Astrocyte (in vitro differentiated cells and primary cell): ENCODE data around the gene ABCD4. TPM values are rescaled to one million over a fixed set of nuclear protein-coding genes. Genes with fewer than 3 reads are reported as not detected.

ENCODE experiments used
- DNase-seq: peaks from one replicate; pipeline ENCODE4 v3.0.0-alpha.2; 2010; ENCODE audit warnings: low read depth
- FAIRE-seq: peaks from 2 replicates; lab custom pipeline; 2011; peaks lifted over from hg19 to GRCh38; lab: Jason Lieb, UNC
- H2AFZ ChIP-seq: 2 replicates; pipeline ENCODE4 v1.6.0; 2012; ENCODE audit warnings: low read depth, low read length, inconsistent platforms
- H3K27ac ChIP-seq: 2 replicates; pipeline ENCODE4 v1.5.1; 2011; ENCODE audit warnings: low read depth, low read length, inconsistent platforms
- H3K27me3 ChIP-seq: 2 replicates; pipeline ENCODE4 v1.6.0; 2011; ENCODE audit warnings: low read length, inconsistent platforms; ENCODE audit not compliant: insufficient read depth
- H3K36me3 ChIP-seq: 2 replicates; pipeline ENCODE4 v1.5.1; 2011; ENCODE audit warnings: low read length, inconsistent platforms; ENCODE audit not compliant: insufficient read depth
- H3K4me1 ChIP-seq: 2 replicates; pipeline ENCODE4 v1.5.1; 2011; ENCODE audit warnings: low read length, inconsistent platforms; ENCODE audit not compliant: insufficient read depth
- H3K4me2 ChIP-seq: 2 replicates; pipeline ENCODE4 v1.6.0; 2012; ENCODE audit warnings: low read length, inconsistent platforms
- H3K4me3 ChIP-seq: 2 replicates; pipeline ENCODE4 v1.5.1; 2011; ENCODE audit warnings: low read depth, mild to moderate bottlenecking, low read length, inconsistent platforms; ENCODE audit not compliant: insufficient read depth
- H3K79me2 ChIP-seq: 2 replicates; pipeline ENCODE4 v1.6.0; 2012; ENCODE audit warnings: mild to moderate bottlenecking, low read length, inconsistent platforms; ENCODE audit not compliant: insufficient read depth
- H3K9ac ChIP-seq: 2 replicates; pipeline ENCODE4 v1.6.0; 2012; ENCODE audit warnings: mild to moderate bottlenecking, low read length, inconsistent platforms
- H3K9me3 ChIP-seq: 2 replicates; pipeline ENCODE4 v1.5.1; 2012; ENCODE audit warnings: low read depth, mild to moderate bottlenecking, low read length, inconsistent platforms; ENCODE audit not compliant: insufficient read depth
- H4K20me1 ChIP-seq: 2 replicates; pipeline ENCODE4 v1.6.0; 2012; ENCODE audit warnings: low read length, inconsistent platforms; ENCODE audit not compliant: insufficient read depth
- H3K27ac Mint-ChIP-seq: one replicate; pipeline ENCODE4 v1.8.0; 2021; ENCODE audit warnings: mild to moderate bottlenecking, mixed read lengths; ENCODE audit not compliant: unreplicated experiment
- H3K27me3 Mint-ChIP-seq: one replicate; pipeline ENCODE4 v1.8.0; 2021; ENCODE audit warnings: low read depth, mixed read lengths; ENCODE audit not compliant: unreplicated experiment
- H3K36me3 Mint-ChIP-seq: one replicate; pipeline ENCODE4 v1.8.0; 2021; ENCODE audit warnings: low read depth, mixed read lengths; ENCODE audit not compliant: unreplicated experiment
- H3K4me1 Mint-ChIP-seq: one replicate; pipeline ENCODE4 v1.8.0; 2021; ENCODE audit warnings: low read depth, mixed read lengths; ENCODE audit not compliant: unreplicated experiment
- H3K4me3 Mint-ChIP-seq: one replicate; pipeline ENCODE4 v1.8.0; 2021; ENCODE audit warnings: mild to moderate bottlenecking, moderate library complexity, mixed read lengths; ENCODE audit not compliant: unreplicated experiment
- H3K9me3 Mint-ChIP-seq: one replicate; pipeline ENCODE4 v1.8.0; 2021; ENCODE audit warnings: mild to moderate bottlenecking, mixed read lengths; ENCODE audit not compliant: unreplicated experiment
- CTCF ChIP-seq: IDR thresholded peaks from 2 replicates; pipeline ENCODE4 v1.5.1; 2011; ENCODE audit warnings: low read depth, mild to moderate bottlenecking, inconsistent platforms, low read length, moderate library complexity; ENCODE audit not compliant: insufficient read depth
- EZH2 ChIP-seq: IDR thresholded peaks from 2 replicates; pipeline ENCODE4 v1.6.1; 2012; ENCODE audit warnings: mild to moderate bottlenecking, low read length, inconsistent platforms; ENCODE audit not compliant: insufficient read depth
- total RNA-seq: library from RNA; stranded (reverse); gene quantifications from 2 replicates; pipeline ENCODE4 v1.2.1, GENCODE V29; 2021

Gene ABCD4
- total RNA-seq, 1 donor from 2014 or later = 49.2 TPM

- FAIRE-seq (no peak), DNase-seq (no peak)
- TF ChIP-seq CTCF (no peak), EZH2 (no peak)
- no peak overlapping the region for H2AFZ ChIP-seq
- Mint-ChIP-seq H3K4me1 (no peaks in the 10 kb centered on the region), H3K9me3 (peaks cover 8% of the 10 kb centered on the region), H3K4me3 (no peak overlapping the region), H3K27me3 (peaks cover 87% of the 10 kb centered on the region), H3K36me3 (no peaks in the 10 kb centered on the region), H3K27ac (no peak overlapping the region)
- peaks cover 10% of the 10 kb centered on the region for H4K20me1 ChIP-seq
- H3K4me3 ChIP-seq = no peak overlapping the region
- no peaks in the 10 kb centered on the region for H3K4me1 ChIP-seq
- H3K27me3 ChIP-seq = peaks cover 92% of the 10 kb centered on the region
- no peaks in the 10 kb centered on the region for H3K79me2 ChIP-seq
- H3K36me3 ChIP-seq = no peaks in the 10 kb centered on the region
- no peak overlapping the region for H3K4me2 ChIP-seq
- no peaks in the 10 kb centered on the region for H3K9me3 ChIP-seq
- no peak overlapping the region for H3K27ac ChIP-seq
- H3K9ac ChIP-seq = no peak overlapping the region
Observed at GRCh38 chr14:74243051-74243450, 59.7 kb downstream of the ABCD4 start.

- Mint-ChIP-seq H3K9me3 (peaks cover 8% of the 10 kb centered on the region), H3K27me3 (peaks cover 87% of the 10 kb centered on the region), H3K36me3 (no peaks in the 10 kb centered on the region), H3K4me1 (no peaks in the 10 kb centered on the region), H3K4me3 (no peak overlapping the region), H3K27ac (no peak overlapping the region)
- Histone ChIP-seq H2AFZ (no peak overlapping the region), H3K9me3 (no peaks in the 10 kb centered on the region), H3K4me3 (no peak overlapping the region), H3K4me2 (no peak overlapping the region), H3K27me3 (peaks cover 92% of the 10 kb centered on the region), H3K4me1 (no peaks in the 10 kb centered on the region), H3K36me3 (no peaks in the 10 kb centered on the region), H3K9ac (no peak overlapping the region), H4K20me1 (peaks cover 10% of the 10 kb centered on the region), H3K79me2 (no peaks in the 10 kb centered on the region), H3K27ac (no peak overlapping the region)
- TF ChIP-seq EZH2 (peak; percentile 24), CTCF (no peak)
- FAIRE-seq (no peak), DNase-seq (no peak)
Observed at GRCh38 chr14:74242780-74243042, 60.0 kb downstream of the ABCD4 start.

- Histone ChIP-seq H3K4me2 (no peak overlapping the region), H3K4me3 (no peak overlapping the region), H3K9ac (no peak overlapping the region), H3K79me2 (no peaks in the 10 kb centered on the region), H4K20me1 (peaks cover 10% of the 10 kb centered on the region), H3K36me3 (no peaks in the 10 kb centered on the region), H3K9me3 (no peaks in the 10 kb centered on the region), H3K4me1 (no peaks in the 10 kb centered on the region), H3K27me3 (peaks cover 92% of the 10 kb centered on the region), H3K27ac (no peak overlapping the region), H2AFZ (no peak overlapping the region)
- no peak for TF ChIP-seq CTCF
- no peak for TF ChIP-seq EZH2
- Mint-ChIP-seq H3K27ac (no peak overlapping the region), H3K27me3 (peaks cover 88% of the 10 kb centered on the region), H3K4me3 (no peak overlapping the region), H3K9me3 (peaks cover 8% of the 10 kb centered on the region), H3K4me1 (no peaks in the 10 kb centered on the region), H3K36me3 (no peaks in the 10 kb centered on the region)
- DNase-seq = no peak
- no peak for FAIRE-seq
Observed at GRCh38 chr14:74242021-74242779, 60.5 kb downstream of the ABCD4 start.
